Upper lobe of right lung (tissue), 1 donor: ENCODE measurements around the gene RAP2A. TPM values are rescaled to one million over a fixed set of nuclear protein-coding genes. Genes with fewer than 3 reads are reported as not detected.

Experiments
- ATAC-seq: fragments of 200-7000 bp; cut with Tn5 transposase; one replicate; pipeline ENCODE4 v1.9.1; 2020; ENCODE audit warnings: mild to moderate bottlenecking, moderate library complexity
- DNase-seq: peaks from one replicate; pipeline ENCODE4 v3.0.0-alpha.2; 2020
- H3K27ac ChIP-seq: fragments of 200-600 bp; one replicate; pipeline ENCODE4 v1.8.0; 2022
- H3K27me3 ChIP-seq: fragments of 200-600 bp; one replicate; pipeline ENCODE4 v1.8.0; 2022; ENCODE audit warnings: mild to moderate bottlenecking
- H3K36me3 ChIP-seq: fragments of 200-600 bp; one replicate; pipeline ENCODE4 v1.8.0; 2022
- H3K4me1 ChIP-seq: fragments of 200-600 bp; one replicate; pipeline ENCODE4 v1.8.0; 2022
- H3K4me3 ChIP-seq: fragments of 200-600 bp; one replicate; pipeline ENCODE4 v1.8.0; 2022; ENCODE audit warnings: mild to moderate bottlenecking
- H3K9me3 ChIP-seq: fragments of 200-600 bp; one replicate; pipeline ENCODE4 v1.8.0; 2022
- intact Hi-C: fragments of 100-400 bp; cut with DNase I; formaldehyde crosslinking; loops from one replicate; pipeline ENCODE4 v1.11.0; 2022
- total RNA-seq: library from RNA; stranded (reverse); fragmentation: NEBNext Ultra II Directional; extraction: Animal tissue kit (Norgen Biotek cat#: 25700); gene quantifications from one replicate; pipeline ENCODE4 v1.2.1, GENCODE V29; 2021
- TF ChIP-seq, protein P1 (sequence below): fragments of 200-600 bp; IDR thresholded peaks from one replicate; pipeline ENCODE4 v1.8.0; 2022; ENCODE audit warnings: antibody characterized with exemption
- donor health status: DM: no; HTN: yes; CAD: no; lungs with severe emphysema.

The RAP2A gene
- total RNA-seq, 1 donor from 2014 or later, result 60.5 TPM

DNA sequence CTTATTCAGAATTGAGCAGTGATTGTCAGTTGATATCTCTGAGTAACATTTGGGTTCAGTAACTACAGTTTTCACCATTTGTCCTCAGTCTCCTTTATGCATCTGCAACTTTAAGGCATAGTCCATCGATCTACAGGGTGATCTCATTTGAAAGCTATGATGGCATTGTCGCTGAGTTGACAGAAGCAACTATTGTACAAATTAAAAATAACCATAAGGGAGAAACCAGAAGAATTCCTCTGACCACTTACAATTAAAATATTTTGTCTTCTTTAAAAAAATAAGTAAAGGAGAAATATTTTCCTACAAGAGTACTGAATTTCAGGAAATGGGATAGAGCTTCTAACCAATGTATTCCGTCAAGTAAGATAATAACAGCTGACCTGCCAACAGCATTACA lies 30.6 kb downstream of the RAP2A start:
- Histone ChIP-seq H3K36me3 (no peaks in the 10 kb centered on the region), H3K27me3 (no peaks in the 10 kb centered on the region), H3K4me3 (no peak overlapping the region), H3K27ac (no peak overlapping the region), H3K4me1 (peaks cover 9% of the 10 kb centered on the region), H3K9me3 (no peaks in the 10 kb centered on the region)
- DNase-seq (no peak), ATAC-seq (no peak)
- TF ChIP-seq, protein P1, sequence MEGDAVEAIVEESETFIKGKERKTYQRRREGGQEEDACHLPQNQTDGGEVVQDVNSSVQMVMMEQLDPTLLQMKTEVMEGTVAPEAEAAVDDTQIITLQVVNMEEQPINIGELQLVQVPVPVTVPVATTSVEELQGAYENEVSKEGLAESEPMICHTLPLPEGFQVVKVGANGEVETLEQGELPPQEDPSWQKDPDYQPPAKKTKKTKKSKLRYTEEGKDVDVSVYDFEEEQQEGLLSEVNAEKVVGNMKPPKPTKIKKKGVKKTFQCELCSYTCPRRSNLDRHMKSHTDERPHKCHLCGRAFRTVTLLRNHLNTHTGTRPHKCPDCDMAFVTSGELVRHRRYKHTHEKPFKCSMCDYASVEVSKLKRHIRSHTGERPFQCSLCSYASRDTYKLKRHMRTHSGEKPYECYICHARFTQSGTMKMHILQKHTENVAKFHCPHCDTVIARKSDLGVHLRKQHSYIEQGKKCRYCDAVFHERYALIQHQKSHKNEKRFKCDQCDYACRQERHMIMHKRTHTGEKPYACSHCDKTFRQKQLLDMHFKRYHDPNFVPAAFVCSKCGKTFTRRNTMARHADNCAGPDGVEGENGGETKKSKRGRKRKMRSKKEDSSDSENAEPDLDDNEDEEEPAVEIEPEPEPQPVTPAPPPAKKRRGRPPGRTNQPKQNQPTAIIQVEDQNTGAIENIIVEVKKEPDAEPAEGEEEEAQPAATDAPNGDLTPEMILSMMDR, result no peak
- intact Hi-C loops, result no loop called here

DNA sequence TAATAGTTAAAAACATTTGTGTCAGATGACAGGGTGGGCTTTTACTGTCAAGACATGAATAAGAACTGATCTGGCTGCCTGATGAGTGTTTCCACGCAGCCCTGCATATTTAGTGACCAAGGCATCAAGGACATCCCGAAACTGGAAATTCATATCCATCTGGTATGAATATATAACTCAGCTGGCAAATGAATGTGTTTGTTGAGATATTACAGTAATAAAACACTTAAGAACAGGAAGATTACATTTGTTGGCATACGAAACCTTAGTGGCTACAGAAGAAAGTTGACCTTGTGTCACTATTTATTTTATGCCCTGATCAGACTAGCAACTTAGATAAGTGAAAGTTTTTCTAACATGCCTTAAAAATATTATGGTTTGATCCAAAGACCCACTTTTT lies 32.8 kb downstream of the RAP2A start:
- DNase-seq (no peak), ATAC-seq (no peak)
- H3K27me3 ChIP-seq, result no peaks in the 10 kb centered on the region
- TF ChIP-seq, protein P1, result no peak
- no peaks in the 10 kb centered on the region for H3K4me1 ChIP-seq
- intact Hi-C loops, result no loop called here
- H3K9me3 ChIP-seq, result no peaks in the 10 kb centered on the region
- H3K4me3 ChIP-seq, result no peak overlapping the region
- no peaks in the 10 kb centered on the region for H3K36me3 ChIP-seq
- no peak overlapping the region for H3K27ac ChIP-seq

DNA sequence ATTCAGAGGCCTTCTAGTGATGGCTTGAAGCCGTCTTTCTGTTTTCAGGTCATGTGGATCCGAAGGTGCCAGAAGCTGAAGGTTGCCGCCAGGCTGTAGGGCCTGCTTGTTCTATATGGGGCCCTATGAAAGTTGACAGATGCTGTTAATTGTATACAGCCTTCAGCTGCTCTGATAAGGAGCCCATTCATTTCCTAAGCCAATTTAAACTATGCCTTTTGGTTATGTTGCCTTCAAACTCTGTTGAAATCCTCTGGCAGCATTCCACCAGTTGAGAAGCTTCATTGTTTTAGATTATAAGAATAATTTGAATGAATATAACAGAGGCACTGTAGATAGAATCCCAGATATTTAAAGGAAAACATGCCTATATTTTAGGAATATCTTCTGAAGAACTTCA lies 34.4 kb downstream of the RAP2A start:
- Histone ChIP-seq H3K27ac (no peak overlapping the region), H3K9me3 (no peaks in the 10 kb centered on the region), H3K4me3 (no peak overlapping the region), H3K27me3 (no peaks in the 10 kb centered on the region), H3K36me3 (no peaks in the 10 kb centered on the region), H3K4me1 (no peaks in the 10 kb centered on the region)
- DNase-seq (no peak), ATAC-seq (no peak)
- intact Hi-C loops, result no loop called here
- TF ChIP-seq, protein P1, result no peak

DNA sequence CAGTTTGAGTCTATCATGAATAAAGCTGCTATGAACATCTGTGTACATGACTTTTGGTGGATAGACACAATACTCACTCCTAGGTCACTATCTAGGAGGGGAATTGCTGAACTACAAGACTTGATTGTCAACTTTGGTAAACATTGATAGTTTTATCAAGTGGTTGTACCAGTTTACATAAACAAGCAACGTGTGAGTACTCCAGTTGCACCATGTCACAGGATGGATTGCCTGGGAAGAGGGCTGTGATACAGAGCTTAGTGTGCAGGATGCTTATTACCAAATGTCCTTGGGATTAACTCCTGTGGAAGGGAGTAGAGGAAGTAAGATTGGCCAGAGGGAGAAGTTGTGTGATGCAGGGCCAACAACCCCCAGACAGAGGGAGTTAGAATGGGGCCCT lies 37.7 kb downstream of the RAP2A start:
- Histone ChIP-seq H3K36me3 (no peaks in the 10 kb centered on the region), H3K4me3 (no peak overlapping the region), H3K4me1 (no peaks in the 10 kb centered on the region), H3K27me3 (no peaks in the 10 kb centered on the region), H3K9me3 (no peaks in the 10 kb centered on the region), H3K27ac (no peak overlapping the region)
- intact Hi-C loops, result no loop called here
- TF ChIP-seq, protein P1, result no peak
- ATAC-seq (no peak), DNase-seq (no peak)

DNA sequence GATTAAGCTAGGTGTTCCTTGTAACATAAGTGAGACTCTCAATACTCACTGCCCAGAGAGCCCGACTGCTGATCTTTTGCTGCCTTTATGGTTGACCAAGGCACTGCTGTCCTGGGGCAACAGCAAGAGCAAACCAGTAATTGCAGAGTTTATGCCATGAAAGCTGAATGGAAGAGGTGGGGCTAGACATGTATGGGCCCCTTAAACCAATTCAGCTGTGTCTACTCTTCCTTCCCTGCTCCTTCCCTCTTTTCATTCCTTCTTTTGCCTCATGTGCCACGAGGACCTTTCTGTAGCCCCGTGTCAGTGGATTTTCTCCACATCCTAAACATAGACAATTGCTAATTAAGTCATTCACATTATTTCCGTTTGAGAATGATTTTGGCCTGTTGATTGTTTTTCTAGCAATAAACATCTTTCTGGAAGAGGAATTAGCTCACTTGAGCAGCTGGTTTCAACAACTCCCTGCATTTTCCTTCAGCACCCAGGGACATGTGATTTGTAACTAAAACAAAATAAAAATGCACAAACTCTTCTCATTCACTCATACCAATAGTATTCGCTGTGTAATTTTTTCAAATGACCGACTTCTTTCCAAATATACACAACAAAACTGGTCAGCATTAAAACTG lies 40.5 kb downstream of the RAP2A start:
- DNase-seq (no peak), ATAC-seq (no peak)
- no peaks in the 10 kb centered on the region for H3K36me3 ChIP-seq
- no peaks in the 10 kb centered on the region for H3K9me3 ChIP-seq
- H3K27ac ChIP-seq, result no peak overlapping the region
- H3K27me3 ChIP-seq, result no peaks in the 10 kb centered on the region
- TF ChIP-seq, protein P1, result no peak
- H3K4me3 ChIP-seq, result no peak overlapping the region
- intact Hi-C loops, result no loop called here
- no peaks in the 10 kb centered on the region for H3K4me1 ChIP-seq

DNA sequence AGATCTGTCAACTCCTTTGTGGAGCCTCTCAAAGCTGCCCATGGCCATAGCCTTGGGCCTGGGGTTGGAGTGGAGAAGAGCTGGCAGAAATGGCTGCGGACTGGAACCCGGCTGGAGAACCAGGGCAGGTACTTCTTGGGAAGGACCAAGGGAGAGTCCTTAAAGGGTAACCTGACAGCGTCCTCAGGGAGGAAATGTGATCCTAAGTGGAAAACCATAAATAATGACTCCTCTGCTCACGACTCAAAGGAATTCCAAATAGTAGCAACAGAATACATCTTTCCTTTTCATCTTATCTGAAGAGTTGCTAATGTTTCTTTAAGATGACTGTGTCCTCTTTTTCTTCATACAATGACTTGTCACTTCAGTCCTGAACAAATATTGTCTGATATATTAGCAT lies 41.0 kb downstream of the RAP2A start:
- Histone ChIP-seq H3K4me1 (no peaks in the 10 kb centered on the region), H3K27ac (no peak overlapping the region), H3K36me3 (no peaks in the 10 kb centered on the region), H3K9me3 (no peaks in the 10 kb centered on the region), H3K4me3 (no peak overlapping the region), H3K27me3 (no peaks in the 10 kb centered on the region)
- peak; percentile 13 for ATAC-seq
- no peak for DNase-seq
- intact Hi-C loops, result no loop called here
- TF ChIP-seq, protein P1, result no peak
